RWPE2 (cell line): ENCODE data around the gene FES.

Source experiments
- ATAC-seq: fragments of 200-7000 bp; cut with Tn5 transposase; 3 replicates; pipeline ENCODE4 v1.9.1; 2021; ENCODE audit warnings: low read depth
- DNase-seq: peaks from one replicate; pipeline ENCODE4 v3.0.0-alpha.2; 2020; ENCODE audit warnings: low spot score
- H3K27ac ChIP-seq: fragments of 450-650 bp; 2 replicates; pipeline ENCODE4 v1.5.1; 2017; ENCODE audit warnings: mild to moderate bottlenecking; ENCODE audit not compliant: poor library complexity, severe bottlenecking
- H3K27me3 ChIP-seq: fragments of 250-450 bp; sonication (Bioruptor Pico); 2 replicates; pipeline ENCODE4 v1.5.1; 2021; ENCODE audit warnings: mild to moderate bottlenecking, moderate library complexity; ENCODE audit not compliant: insufficient read depth, poor library complexity, severe bottlenecking
- H3K36me3 ChIP-seq: fragments of 250-450 bp; sonication (Bioruptor Pico); 2 replicates; pipeline ENCODE4 v1.5.1; 2020; ENCODE audit warnings: low read depth, mild to moderate bottlenecking, moderate library complexity
- H3K4me1 ChIP-seq: fragments of 250-450 bp; sonication (Bioruptor Pico); 2 replicates; pipeline ENCODE4 v1.5.1; 2021; ENCODE audit warnings: mild to moderate bottlenecking, moderate library complexity; ENCODE audit not compliant: insufficient read depth, poor library complexity, severe bottlenecking
- H3K4me3 ChIP-seq: fragments of 250-450 bp; sonication (Bioruptor Pico); 2 replicates; pipeline ENCODE4 v1.5.1; 2021; ENCODE audit warnings: mild to moderate bottlenecking, moderate library complexity; ENCODE audit not compliant: severe bottlenecking
- H3K9me3 ChIP-seq: fragments of 250-450 bp; sonication (Bioruptor Pico); 2 replicates; pipeline ENCODE4 v1.5.1; 2021; ENCODE audit warnings: mild to moderate bottlenecking, moderate library complexity; ENCODE audit not compliant: severe bottlenecking
- CTCF ChIP-seq: fragments of 450-650 bp; IDR thresholded peaks from one replicate; pipeline ENCODE4 v1.5.1; 2017; ENCODE audit warnings: mild to moderate bottlenecking, moderate library complexity; ENCODE audit not compliant: poor library complexity, severe bottlenecking

FES gene

GRCh38 chr15:90838544-90838943 is 45.8 kb upstream of the FES start:
- no peak for TF ChIP-seq CTCF
- no peaks in the 10 kb centered on the region for H3K27me3 ChIP-seq
- H3K4me1 ChIP-seq = peaks cover 6% of the 10 kb centered on the region
- DNase-seq (no peak), ATAC-seq (no peak)
- no peak overlapping the region for H3K4me3 ChIP-seq
- no peak overlapping the region for H3K27ac ChIP-seq
- no peaks in the 10 kb centered on the region for H3K9me3 ChIP-seq
- H3K36me3 ChIP-seq = no peaks in the 10 kb centered on the region

GRCh38 chr15:90839187-90840071 is 44.9 kb upstream of the FES start:
- H3K4me3 ChIP-seq = no peak overlapping the region
- ATAC-seq (peak; percentile 77), DNase-seq (peak; percentile 93)
- H3K36me3 ChIP-seq = no peaks in the 10 kb centered on the region
- peaks cover 6% of the 10 kb centered on the region for H3K4me1 ChIP-seq
- no peaks in the 10 kb centered on the region for H3K9me3 ChIP-seq
- H3K27ac ChIP-seq = peak overlapping the region; percentile 41
- TF ChIP-seq CTCF = no peak
- H3K27me3 ChIP-seq = no peaks in the 10 kb centered on the region

- H3K9me3 ChIP-seq = no peaks in the 10 kb centered on the region
- H3K27ac ChIP-seq = peak overlapping the region; percentile 41
- no peak for TF ChIP-seq CTCF
- H3K36me3 ChIP-seq = no peaks in the 10 kb centered on the region
- peaks cover 6% of the 10 kb centered on the region for H3K4me1 ChIP-seq
- DNase-seq = no peak
- ATAC-seq = no peak
- no peak overlapping the region for H3K4me3 ChIP-seq
- no peaks in the 10 kb centered on the region for H3K27me3 ChIP-seq
Measured at GRCh38 chr15:90840157-90840855, 44.0 kb upstream of the FES start.

GRCh38 chr15:90840954-90841353 is 43.4 kb upstream of the FES start:
- H3K4me1 ChIP-seq = peaks cover 6% of the 10 kb centered on the region
- TF ChIP-seq CTCF = no peak
- ATAC-seq (no peak), DNase-seq (no peak)
- no peak overlapping the region for H3K27ac ChIP-seq
- no peaks in the 10 kb centered on the region for H3K36me3 ChIP-seq
- H3K9me3 ChIP-seq = no peaks in the 10 kb centered on the region
- H3K27me3 ChIP-seq = no peaks in the 10 kb centered on the region
- H3K4me3 ChIP-seq = no peak overlapping the region
